Measurements from ENCODE around the gene SAAL1.

SAAL1 gene

DNA sequence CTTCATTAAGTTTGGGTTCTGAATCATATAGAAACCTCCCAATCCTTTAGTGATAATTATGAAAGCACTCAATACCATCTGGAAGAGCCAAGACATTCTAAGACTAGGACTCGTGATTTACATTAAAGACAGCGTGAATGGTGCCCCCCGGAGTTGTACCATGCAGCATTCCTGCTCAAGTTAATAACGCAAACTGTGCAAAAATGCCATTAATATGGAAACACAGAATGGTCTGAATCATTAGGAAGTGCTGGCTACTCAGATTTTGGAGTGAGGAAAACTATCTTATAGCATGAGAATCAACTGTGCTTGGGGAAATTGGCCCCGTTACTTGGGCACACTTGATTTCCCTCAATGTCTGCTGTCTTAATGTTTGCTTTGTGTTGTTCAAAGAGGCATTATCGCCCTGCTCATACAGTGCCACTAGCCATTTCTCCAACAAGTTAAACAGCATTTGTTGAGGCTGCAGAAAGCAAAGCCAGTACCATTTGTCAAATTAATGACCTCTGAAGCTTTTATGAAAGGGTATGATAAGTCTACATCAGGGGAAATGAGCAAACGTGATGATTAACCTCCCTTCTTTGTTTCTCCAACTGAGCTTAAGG, 41.3 kb downstream of the SAAL1 start:
- Mint-ChIP-seq H3K9me3 (no peaks in the 10 kb centered on the region), H3K27me3 (ENCODE audit: low read depth) (no peaks in the 10 kb centered on the region), H3K4me1 (ENCODE audit: low read depth) (no peaks in the 10 kb centered on the region)

DNA sequence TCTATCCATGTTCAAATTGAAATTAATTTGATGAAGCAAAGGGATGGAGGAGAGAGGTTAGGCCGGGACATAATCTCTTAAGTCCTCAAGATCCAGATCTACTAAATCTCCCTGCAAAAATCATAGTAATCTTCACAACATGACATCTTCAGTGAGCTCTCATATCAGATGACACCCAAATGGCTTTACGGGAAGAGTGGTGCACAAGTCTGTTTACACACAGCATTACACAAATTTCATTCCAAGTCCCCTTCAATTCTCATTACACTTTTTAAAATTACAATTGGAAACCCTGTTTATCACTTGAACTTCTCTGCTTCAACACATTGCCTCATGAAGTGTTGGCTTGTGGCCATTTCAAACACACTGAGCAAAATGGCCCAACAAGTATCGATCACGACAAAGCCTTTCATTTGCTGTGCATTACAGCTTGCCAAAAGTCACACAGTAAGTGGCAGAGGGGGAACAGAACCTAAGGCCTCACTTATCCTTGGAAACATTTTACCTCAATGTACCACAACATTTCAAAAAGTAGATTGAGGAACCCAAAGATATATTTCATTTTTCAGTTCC, 41.9 kb downstream of the SAAL1 start:
- no peaks in the 10 kb centered on the region for H3K4me1 Mint-ChIP-seq (ENCODE audit: low read depth)
- no peak overlapping the region for H3K27ac Mint-ChIP-seq
- no peaks in the 10 kb centered on the region for H3K27me3 Mint-ChIP-seq (ENCODE audit: low read depth)
- no peaks in the 10 kb centered on the region for H3K36me3 Mint-ChIP-seq (ENCODE audit: low read depth)
- no peak overlapping the region for H3K4me3 Mint-ChIP-seq
- no peaks in the 10 kb centered on the region for H3K9me3 Mint-ChIP-seq

More for the DNA sequence above, 41.3 kb downstream of the SAAL1 start:
- H3K27ac Mint-ChIP-seq: no peak overlapping the region
- no peak overlapping the region for H3K4me3 Mint-ChIP-seq
- no peaks in the 10 kb centered on the region for H3K36me3 Mint-ChIP-seq (ENCODE audit: low read depth)

DNA sequence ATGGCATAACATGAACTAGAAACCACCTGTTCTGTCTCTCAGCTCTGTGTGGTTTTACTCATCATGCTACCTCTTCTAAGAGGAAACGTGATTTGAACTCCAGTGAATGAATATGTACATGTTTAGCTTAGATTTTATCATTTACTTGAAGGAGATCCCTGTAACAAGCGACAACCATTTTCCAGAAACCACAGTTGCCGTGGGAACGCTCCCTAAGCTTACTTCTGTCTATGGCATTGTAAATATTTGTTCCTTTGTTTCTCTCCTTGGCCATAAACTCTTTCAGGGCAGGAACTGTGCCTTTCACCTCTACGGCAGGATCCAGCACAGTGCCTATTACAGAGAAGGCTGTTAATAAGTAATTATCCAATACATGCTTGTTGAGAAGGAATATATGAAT, 42.8 kb downstream of the SAAL1 start:
- no peaks in the 10 kb centered on the region for H3K27me3 Mint-ChIP-seq (ENCODE audit: low read depth)
- no peaks in the 10 kb centered on the region for H3K4me1 Mint-ChIP-seq (ENCODE audit: low read depth)
- H3K36me3 Mint-ChIP-seq (ENCODE audit: low read depth): no peaks in the 10 kb centered on the region
- H3K4me3 Mint-ChIP-seq: no peak overlapping the region
- no peaks in the 10 kb centered on the region for H3K9me3 Mint-ChIP-seq
- no peak overlapping the region for H3K27ac Mint-ChIP-seq

DNA sequence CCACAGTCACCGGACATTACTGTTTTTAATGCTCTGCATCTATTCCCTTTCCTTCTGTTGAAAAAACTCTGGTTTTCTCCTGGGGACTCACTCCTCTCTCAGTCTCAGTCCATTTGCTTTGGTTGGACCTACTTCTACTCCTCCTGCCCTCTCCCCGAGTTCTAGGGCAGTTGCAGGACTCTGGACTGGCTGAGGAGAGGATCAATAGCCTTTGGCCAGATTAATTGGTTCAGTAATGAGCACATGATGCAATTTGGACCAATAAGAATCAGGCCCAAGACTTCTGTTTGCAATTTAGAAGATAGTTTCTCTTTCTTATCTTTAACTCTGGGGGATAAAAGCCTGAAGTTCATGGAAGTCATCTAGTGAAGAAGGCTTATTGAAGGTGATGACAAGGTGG, 44.5 kb downstream of the SAAL1 start:
- Mint-ChIP-seq H3K4me1 (ENCODE audit: low read depth) (no peaks in the 10 kb centered on the region), H3K36me3 (ENCODE audit: low read depth) (no peaks in the 10 kb centered on the region), H3K9me3 (no peaks in the 10 kb centered on the region), H3K27me3 (ENCODE audit: low read depth) (no peaks in the 10 kb centered on the region), H3K4me3 (no peak overlapping the region), H3K27ac (no peak overlapping the region)

DNA sequence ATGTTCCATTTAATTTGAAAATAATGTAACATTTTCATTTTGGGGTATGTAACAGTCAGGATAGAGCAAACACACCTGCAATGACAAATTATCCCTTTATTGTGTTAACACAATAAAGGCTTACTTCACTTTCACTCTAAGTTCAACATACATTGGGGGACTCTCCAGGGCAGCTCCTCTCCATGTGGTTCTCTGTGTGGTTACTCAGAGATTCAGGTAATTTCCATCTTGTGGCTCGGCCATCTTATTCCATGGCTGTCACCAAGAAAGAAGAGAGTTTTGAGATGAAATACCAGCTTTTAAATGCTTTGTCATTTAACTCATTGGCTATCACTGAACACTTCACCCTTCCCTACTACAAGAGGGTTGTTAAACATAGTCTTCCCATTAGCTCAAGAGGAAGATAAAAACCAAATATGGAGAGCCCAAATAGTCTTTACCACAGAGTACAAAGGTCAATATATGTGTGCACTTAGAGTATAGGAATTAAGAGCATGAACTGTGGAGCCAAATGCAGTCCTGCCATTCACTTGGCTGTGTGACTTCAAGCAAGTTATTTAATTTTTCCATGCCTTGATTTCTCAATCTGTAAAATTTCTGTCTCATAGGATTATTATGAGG, 49.2 kb downstream of the SAAL1 start:
- Mint-ChIP-seq H3K27ac (no peak overlapping the region), H3K4me1 (ENCODE audit: low read depth) (no peaks in the 10 kb centered on the region), H3K27me3 (ENCODE audit: low read depth) (no peaks in the 10 kb centered on the region), H3K4me3 (no peak overlapping the region), H3K36me3 (ENCODE audit: low read depth) (no peaks in the 10 kb centered on the region), H3K9me3 (no peaks in the 10 kb centered on the region)

DNA sequence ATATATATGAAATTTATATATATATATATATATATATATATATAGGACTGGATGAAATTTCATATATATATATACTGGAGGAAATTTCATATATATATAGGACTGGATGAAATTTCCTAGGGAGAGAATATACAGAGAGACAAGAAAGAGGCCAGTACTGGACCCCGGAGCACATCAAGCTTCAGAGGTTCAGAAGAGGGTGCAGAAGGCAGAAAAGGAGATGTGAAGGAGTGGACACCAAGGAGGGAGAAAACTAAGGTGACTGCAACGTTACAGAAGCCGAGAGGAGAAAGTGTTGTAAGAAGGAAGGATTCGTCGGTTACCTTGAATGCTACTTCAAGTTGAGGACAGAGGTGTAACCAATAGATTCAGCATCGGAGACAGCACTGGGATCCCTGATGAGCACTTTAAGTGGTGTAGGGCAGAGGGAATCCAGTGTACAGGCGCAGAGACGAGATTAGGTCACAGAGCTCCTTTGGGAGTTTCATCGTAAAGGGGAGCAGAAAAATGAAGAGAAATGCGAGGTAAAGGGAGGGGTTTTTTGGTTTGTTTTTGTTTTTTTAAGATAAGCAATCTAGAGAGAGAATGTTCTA, 51.3 kb downstream of the SAAL1 start:
- Mint-ChIP-seq H3K27ac (no peak overlapping the region), H3K9me3 (no peaks in the 10 kb centered on the region), H3K27me3 (ENCODE audit: low read depth) (peaks cover 4% of the 10 kb centered on the region), H3K36me3 (ENCODE audit: low read depth) (no peaks in the 10 kb centered on the region), H3K4me3 (no peak overlapping the region), H3K4me1 (ENCODE audit: low read depth) (no peaks in the 10 kb centered on the region)

DNA sequence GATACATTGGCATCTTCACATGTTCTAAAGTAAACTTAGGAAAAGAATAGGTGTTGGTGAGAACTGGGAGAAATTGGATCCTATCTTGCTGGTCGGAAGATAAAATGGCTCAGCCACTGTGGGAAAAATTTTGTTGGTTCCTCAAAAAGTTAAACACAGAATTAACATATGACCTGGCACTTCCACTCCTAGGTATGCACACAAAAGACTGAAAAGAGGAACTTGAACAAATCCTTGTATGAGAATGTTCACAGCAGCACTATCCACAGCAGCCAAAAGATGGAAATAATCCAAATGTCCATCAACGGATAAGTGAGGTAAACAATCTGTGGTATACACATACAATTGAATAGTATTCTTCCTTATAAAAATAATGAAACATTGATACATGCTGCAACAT, 55.0 kb downstream of the SAAL1 start:
- H3K27me3 Mint-ChIP-seq (ENCODE audit: low read depth): peaks cover 35% of the 10 kb centered on the region
- H3K27ac Mint-ChIP-seq: no peak overlapping the region
- H3K9me3 Mint-ChIP-seq: no peaks in the 10 kb centered on the region
- H3K4me1 Mint-ChIP-seq (ENCODE audit: low read depth): no peaks in the 10 kb centered on the region
- no peak overlapping the region for H3K4me3 Mint-ChIP-seq
- no peaks in the 10 kb centered on the region for H3K36me3 Mint-ChIP-seq (ENCODE audit: low read depth)

DNA sequence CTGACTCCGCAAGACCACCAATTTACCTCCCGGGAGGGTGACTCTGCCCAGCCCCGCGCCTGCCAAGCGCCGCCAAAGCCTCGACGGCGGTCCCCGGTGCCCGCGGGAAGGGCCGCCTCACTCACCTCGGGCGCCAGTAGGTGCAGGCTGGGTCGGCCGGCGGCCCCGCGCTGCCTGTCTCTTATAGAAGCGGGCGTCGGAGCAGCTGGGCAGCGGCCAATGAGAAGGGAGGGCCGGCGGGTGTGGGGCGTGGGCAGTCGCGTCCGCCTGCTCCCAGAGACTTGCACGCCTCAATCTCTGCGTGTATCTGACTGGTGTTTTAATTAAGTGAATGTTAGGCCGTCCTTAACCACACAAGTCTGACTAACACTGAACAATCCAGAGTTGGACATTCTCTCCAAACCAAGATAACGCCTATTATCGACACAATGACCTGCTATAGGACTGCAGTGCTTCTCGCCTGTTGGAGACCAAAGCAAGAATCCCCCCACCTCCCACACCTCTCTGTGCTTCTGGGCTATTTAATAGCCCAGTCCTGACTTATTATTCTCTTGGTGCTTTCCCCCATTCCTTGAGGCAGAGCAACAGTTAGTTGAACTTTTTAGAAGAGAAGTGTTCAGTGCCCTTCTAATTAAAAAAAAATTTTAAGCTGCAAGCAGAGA, 59.6 kb downstream of the SAAL1 start, which contains the start of gene TPH1:
Gene TPH1 (minus strand): TSS at position 154 of the 662 bp plus-strand sequence. CDS start 5,507 bp downstream, outside the sequence.
- Mint-ChIP-seq H3K27ac (no peak within 1 kb of the TSS), H3K27me3 (ENCODE audit: low read depth) (peaks cover 69% of the 10 kb centered on the region), H3K36me3 (ENCODE audit: low read depth) (peaks cover 2% of the 10 kb centered on the region), H3K9me3 (no peaks in the 10 kb centered on the region), H3K4me1 (ENCODE audit: low read depth) (no peaks in the 10 kb centered on the region), H3K4me3 (no peak within 1 kb of the TSS)

DNA sequence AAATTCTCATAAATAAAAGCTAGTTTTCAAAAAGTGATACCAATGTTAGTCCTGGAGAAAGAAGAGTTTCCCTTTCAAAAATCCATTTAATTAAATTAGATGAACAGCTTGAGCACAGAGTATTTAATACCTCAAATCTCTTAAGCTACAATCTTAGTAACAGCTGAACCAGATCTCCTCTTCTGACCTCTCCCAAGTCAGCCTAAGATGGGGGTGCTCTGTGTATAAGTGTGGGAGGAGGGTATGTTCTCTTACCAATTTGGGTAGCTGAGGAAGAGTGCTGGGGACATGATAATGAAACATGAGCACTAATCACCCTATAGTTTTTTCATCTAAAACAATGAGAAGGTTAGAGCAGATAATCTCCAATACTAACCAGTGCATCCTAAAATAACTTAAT, 69.4 kb downstream of the SAAL1 start:
- Mint-ChIP-seq H3K4me3 (no peak overlapping the region), H3K36me3 (ENCODE audit: low read depth) (no peaks in the 10 kb centered on the region), H3K4me1 (ENCODE audit: low read depth) (no peaks in the 10 kb centered on the region), H3K27me3 (ENCODE audit: low read depth) (peaks cover 24% of the 10 kb centered on the region), H3K27ac (no peak overlapping the region), H3K9me3 (no peaks in the 10 kb centered on the region)
